DMS153 treated with DMSO at 0.1 percent for 48 hours (cell line): ENCODE results near the gene RNF11.
"Not testable (repeated sequence)": the region's sequence is repeated elsewhere in the genome, so short reads cannot be mapped to it uniquely, and the experiment has no call there.

Experiments
- DNase-seq: peaks from one replicate; lab custom pipeline; 2025; ENCODE audit not compliant: unreplicated experiment; lab: John Stamatoyannopoulos, UW

The RNF11 gene

GRCh38 chr1:51227231-51227960 is 8.7 kb upstream of the RNF11 start:
- DNase-seq, result not testable (repeated sequence)

DNA sequence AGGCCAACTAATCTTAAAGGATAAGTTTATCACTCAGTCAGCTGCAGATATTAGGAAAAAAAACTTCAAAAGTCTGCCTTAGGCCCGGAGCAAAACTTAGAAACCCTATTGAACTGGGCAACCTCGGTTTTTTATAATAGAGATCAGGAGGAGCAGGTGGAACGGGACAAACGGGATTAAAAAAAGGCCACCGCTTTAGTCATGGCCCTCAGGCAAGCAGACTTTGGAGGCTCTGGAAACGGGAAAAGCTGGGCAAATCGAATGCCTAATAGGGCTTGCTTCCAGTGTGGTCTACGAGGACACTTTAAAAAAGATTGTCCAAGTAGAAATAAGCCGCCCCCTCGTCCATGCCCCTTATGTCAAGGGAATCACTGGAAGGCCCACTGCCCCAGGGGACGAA is 7.6 kb upstream of the RNF11 start:
- not testable (repeated sequence) for DNase-seq

DNA sequence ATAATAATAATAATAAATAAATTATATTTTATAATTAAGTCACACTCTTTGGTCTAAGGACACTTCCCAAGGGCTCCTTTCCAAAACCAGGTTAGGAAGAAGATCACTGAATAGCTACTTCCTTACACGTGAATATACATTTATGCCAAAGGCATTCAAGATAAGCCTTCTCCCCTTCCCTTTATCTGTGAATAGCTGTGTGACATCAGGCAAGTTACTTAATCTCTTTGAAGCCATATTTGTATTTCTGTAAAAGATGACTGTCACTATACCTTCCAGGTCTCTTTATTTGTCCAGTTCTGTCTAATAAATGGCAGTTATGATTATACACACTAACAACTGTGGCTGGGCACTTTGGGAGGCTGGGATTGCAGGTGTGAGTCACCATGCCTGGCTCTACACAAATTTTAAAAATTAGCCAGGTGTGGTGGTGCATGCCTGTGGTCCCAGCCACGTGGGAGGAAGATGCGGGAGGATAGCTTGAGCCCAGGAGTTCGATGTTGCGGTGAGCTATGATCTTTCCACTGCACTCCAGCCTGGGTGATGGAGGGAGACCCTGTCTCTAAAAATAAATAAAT is 5.5 kb upstream of the RNF11 start:
- no peak for DNase-seq

- DNase-seq, result no peak
These were observed 5.0 kb upstream of the RNF11 start for GRCh38 chr1:51231120-51231519.

GRCh38 chr1:51231896-51232295 is 4.2 kb upstream of the RNF11 start:
- DNase-seq, result no peak

DNA sequence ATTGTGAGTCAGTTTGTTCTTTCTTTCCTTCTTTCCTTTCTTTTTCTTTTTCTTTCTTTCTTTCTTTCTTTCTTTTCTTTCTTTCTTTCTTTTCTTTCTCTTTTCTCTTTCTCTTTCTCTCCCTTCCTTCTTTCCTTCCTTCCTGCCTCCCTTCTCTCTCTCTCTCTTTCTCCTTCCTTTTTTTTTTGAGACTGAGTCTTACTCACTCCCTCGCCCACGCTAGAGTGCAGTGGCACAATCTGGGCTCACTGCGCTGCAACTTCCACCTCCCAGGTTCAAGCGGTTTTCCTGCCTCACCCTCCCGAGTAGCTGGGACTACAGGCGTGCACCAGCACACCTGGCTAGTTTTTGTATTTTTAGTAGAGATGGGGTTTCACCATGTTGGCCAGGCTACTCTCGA is 1.8 kb upstream of the RNF11 start:
- not testable (repeated sequence) for DNase-seq

DNA sequence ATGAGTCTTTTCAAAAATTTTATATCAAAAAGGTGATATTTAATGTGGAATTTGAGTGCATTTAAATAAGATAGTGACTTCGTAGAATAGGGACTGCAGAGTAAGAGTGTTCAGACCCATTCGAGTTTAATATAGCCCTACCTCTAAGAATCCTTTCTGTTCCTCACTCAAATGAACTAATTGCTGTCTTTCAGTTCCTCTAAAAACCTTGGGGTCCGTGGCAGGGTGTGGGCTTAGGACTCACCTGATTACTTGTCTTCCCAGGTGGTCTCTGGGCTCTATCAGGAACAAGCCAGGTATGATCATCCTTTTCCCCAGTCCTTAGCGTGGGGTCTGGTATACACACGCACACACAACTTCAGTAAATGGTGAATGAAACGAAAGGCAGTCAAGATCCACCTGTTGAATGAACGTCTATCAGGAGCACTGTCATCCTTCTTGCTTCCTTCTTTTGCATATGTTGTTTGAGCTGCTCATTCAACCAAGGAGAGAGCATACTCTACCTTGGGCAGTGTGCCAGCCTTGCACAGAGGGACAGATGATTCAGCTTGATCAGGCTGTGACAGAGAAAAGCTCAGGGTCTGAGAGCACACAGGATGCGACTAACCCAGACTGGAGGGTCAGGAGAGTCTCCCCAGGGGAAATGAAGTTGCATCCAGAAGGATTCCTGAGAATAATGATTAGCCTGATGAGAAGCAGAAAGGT is 1.2 kb upstream of the RNF11 start:
- DNase-seq, result peak; percentile 84

- no peak for DNase-seq
These were observed 668 bp downstream of the RNF11 start for GRCh38 chr1:51236531-51237350.

GRCh38 chr1:51237351-51238033 is 1.4 kb downstream of the RNF11 start:
- no peak for DNase-seq

DNA sequence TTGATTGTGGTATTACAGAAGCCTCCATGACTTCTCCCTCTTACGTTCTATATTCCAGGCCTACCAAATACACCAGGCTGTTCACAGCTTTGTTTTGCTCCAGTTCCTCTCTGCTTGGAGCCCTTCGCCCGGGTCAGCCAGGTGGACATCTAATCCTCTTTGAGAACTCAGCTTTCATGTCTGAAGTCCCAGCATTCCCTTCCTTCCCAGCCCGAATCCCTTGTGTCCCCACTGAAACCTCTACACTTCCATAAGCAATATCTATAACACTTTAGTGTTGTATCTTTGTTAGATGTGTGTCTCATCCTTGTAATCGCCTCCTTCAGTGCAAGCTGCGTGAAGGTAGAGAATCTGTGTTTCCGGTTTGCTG is 1.9 kb downstream of the RNF11 start:
- DNase-seq, result no peak

- DNase-seq, result no peak
These were observed 4.0 kb downstream of the RNF11 start for GRCh38 chr1:51240084-51240483.

DNA sequence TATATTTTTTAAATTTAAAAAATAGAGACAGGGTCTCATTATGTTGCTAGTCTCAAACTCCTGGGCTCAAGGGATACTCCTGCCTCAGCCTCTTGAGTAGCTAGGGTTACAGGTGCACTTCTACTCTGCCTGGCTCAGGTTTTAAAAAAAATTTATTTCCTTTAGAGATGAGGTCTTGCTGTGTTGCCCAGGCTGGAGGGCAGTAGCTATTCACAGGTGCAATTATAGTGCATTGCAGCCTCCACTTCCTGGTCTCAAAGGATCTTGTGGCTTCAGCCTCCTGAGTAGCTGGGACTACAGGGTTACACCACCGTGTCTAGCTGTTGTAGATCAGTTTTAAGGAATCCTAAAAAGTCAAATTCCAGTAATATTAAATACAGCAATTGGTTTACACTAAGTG is 5.0 kb downstream of the RNF11 start:
- no peak for DNase-seq

DNA sequence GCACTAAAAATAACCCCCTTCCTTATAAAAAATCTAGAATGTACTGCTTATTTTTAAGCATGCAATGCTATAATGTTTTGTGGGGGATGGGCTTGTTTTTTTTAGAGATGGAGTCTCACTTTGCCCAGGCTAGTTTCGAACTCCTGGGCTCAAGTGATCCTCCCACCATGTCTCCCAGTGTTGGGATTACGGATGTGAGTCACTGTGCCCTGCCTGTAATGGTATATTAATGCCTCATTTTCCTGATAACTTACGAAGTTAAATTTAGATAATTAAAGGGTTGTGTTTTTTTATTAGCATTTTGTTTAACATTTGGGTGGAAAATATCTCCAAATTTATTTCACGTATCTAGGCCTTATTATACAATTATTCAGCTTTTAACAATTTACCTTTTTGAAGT is 6.5 kb downstream of the RNF11 start:
- DNase-seq, result no peak

DNA sequence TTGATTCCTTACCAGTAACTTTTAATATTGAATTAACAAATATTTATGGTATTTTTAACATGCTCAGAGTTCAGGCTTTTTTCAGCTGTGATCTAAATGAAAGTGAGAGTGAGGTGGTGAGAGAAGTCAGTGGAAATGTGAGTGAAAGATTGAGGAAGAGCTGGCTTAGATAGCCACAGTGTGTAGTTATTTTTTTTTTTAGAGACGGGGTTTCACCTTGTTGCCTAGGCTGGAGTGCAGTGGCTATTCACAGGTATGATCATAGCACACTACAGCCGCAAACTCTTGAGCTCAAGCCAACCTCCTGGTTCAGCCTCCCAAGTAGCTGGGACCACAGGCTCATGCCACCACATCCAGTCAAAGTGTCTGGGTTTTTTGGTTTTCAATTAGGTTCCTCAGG is 10.9 kb downstream of the RNF11 start:
- DNase-seq, result no peak

- DNase-seq, result no peak
These were observed 11.4 kb downstream of the RNF11 start for GRCh38 chr1:51247499-51247898.

- no peak for DNase-seq
These were observed 13.4 kb downstream of the RNF11 start for GRCh38 chr1:51249445-51249844.

DNA sequence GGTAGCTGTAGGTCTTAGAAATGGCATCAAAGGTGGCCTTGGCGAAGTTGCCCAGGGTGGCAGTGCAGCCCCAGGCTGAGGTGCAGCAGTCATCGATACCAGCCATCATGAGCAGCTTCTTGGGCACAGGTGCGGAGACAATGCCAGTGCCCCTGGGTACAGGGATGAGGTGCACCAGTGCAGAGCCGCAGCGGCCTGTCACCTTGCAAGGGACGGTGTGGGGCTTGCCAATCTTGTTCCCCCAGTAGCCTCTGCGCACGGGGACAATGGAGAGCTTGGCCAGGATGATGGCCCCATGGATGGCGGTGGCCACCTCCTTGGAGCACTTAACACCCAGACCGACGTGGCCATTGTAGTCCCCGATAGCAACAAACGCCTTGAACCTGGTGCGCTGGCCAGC is 14.7 kb downstream of the RNF11 start:
- DNase-seq, result not testable (repeated sequence)

- not testable (repeated sequence) for DNase-seq
These were observed 15.1 kb downstream of the RNF11 start for GRCh38 chr1:51251165-51251564.

DNA sequence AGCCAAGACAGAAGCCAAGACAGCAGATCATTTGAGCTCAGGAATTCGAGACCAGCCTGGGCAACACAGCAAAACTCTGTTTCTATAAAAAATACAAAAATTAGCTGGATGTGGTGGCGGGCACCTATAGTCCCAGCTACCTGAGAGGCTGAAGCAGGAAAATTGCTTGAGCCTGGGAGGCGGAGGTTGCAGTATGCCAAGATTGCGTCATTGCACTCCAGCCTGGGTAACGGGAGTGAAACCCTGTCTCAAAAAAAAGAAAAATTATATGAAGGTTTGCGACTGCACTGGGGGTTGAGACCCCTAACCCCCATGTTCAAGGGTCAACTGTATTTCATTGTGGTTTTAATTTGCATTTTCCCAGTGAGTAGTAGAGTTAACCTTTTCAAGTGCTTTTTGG is 16.3 kb downstream of the RNF11 start:
- DNase-seq, result no peak

GRCh38 chr1:51253691-51254090 is 17.6 kb downstream of the RNF11 start:
- DNase-seq, result no peak

- DNase-seq, result no peak
These were observed 19.3 kb downstream of the RNF11 start for GRCh38 chr1:51255331-51255730.
